HG02943 (cell line): Measurements from ENCODE around the gene THSD4.

Experiments
- ATAC-seq: cut with Tn5 transposase; IDR thresholded peaks from one replicate; pipeline ENCODE4 v1.9.1; 2021; ENCODE audit warnings: mild to moderate bottlenecking, low read depth, moderate library complexity; ENCODE audit not compliant: unreplicated experiment

The THSD4 gene

GRCh38 chr15:71278989-71279756, 163.9 kb downstream of the THSD4 start:
- ATAC-seq: no peak

GRCh38 chr15:71279757-71280141, 164.5 kb downstream of the THSD4 start:
- no peak for ATAC-seq

- ATAC-seq: no peak
Measured at GRCh38 chr15:71280206-71280605, 164.9 kb downstream of the THSD4 start.

DNA sequence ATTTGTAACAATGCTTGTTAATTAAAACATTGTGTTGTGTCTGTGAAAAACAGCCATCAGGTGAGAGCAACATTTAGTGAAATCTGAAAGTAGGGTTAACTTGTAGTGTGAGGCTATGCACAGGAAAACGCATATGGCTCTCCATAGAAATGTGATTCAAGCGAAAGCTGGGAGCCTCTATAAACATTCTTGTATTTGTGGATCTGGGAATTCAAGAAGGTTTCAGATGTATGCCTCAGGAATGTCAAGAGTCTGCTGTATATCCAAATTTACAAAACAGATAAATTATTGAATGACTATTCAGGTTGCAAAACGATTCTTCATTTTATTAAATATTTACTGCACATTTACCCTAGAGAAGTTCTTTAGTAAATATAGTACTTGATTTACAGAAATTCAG, 166.0 kb downstream of the THSD4 start:
- no peak for ATAC-seq

DNA sequence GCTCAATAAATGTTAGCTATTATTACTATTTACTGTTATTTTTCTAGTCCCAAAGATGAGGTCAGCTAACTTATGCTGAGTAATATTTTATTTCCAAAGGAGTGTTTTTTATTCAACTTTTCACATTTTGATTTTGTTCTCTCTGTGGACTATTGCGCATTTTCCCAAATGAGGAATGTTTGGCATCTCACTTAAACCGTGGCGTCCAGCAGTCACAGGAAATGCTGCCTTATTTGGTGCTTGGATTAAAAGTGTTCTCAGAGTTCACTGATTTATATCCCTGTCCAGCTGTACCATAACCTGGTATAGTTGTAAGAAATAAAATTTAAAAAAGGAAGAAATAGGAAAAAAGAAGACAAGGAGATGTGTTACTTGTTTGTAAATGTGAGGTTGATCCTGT, 166.8 kb downstream of the THSD4 start:
- ATAC-seq: no peak

GRCh38 chr15:71288348-71288955, 173.2 kb downstream of the THSD4 start:
- no peak for ATAC-seq

GRCh38 chr15:71290002-71290401, 174.7 kb downstream of the THSD4 start:
- ATAC-seq: no peak

DNA sequence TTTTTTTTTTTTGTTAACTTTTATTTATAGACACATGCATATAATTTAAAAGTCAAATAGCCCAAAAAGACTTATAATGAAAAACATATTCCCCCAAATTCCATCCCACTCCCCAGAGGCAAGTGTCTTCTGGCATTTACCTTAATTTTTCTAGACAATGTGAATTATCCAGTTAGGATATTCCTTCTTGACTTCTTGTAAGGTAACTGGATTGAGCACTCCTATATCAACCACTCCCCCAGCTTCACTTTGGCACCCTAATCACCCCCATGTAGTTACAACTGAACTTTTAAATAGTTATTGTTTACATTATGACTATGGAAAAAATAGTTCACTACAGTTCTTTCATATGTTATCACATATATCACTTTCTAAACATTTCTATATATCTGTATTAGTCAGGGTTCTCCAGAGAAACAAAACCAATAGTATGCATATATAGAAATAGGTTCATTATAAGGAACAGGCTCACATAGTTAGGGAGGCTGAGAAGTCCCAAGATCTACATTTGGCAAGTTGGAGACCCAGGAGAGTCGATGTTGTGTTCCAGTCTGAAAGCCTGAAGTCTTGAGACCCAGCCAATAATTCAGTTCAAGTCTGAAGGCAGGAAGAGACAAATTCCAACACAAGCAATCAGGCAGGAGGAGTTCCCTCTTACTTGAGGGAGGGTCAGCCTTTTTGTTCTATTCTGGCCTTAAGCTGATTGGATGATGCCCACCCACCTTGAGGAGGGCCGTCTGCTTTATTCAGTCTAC, 175.8 kb downstream of the THSD4 start:
- ATAC-seq: no peak

- no peak for ATAC-seq
Measured at GRCh38 chr15:71291723-71292122, 176.5 kb downstream of the THSD4 start.

- no peak for ATAC-seq
Measured at GRCh38 chr15:71293723-71294122, 178.5 kb downstream of the THSD4 start.

GRCh38 chr15:71294251-71294910, 179.1 kb downstream of the THSD4 start:
- no peak for ATAC-seq

GRCh38 chr15:71294911-71295602, 179.8 kb downstream of the THSD4 start:
- no peak for ATAC-seq

GRCh38 chr15:71295603-71296314, 180.5 kb downstream of the THSD4 start:
- no peak for ATAC-seq

GRCh38 chr15:71296315-71296679, 181.0 kb downstream of the THSD4 start:
- no peak for ATAC-seq

DNA sequence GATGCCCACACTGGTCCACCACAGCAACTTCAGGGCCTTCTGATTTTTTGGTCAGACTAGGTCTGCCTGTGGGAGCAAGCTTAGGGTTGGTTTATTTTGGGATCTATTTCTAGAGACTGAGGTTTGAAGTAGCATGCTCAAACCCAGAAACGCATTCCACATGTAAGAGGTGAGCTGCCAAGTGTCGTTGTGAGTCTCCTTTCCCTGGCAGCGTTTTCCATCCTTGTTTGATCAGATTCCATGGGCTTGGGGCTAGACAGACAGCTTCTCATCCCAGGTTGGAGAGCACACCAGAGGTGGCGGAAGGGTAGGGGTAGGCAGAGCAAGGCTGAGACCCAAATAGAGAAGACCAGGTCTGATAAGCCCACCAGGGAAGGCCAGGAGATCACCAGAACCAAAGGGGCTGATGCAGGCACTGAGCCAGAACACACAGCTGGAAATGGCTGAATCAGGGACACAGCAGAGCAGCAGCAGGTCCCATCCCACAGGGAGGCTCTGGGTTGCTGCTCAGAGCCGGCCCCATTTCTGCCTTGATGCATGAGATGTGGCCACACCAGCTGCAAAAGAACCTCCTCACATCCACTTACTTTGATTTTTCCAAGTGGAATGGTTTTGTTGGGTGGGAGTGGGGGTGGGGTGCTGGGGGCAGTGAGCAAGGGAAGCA, 186.8 kb downstream of the THSD4 start:
- ATAC-seq: no peak

DNA sequence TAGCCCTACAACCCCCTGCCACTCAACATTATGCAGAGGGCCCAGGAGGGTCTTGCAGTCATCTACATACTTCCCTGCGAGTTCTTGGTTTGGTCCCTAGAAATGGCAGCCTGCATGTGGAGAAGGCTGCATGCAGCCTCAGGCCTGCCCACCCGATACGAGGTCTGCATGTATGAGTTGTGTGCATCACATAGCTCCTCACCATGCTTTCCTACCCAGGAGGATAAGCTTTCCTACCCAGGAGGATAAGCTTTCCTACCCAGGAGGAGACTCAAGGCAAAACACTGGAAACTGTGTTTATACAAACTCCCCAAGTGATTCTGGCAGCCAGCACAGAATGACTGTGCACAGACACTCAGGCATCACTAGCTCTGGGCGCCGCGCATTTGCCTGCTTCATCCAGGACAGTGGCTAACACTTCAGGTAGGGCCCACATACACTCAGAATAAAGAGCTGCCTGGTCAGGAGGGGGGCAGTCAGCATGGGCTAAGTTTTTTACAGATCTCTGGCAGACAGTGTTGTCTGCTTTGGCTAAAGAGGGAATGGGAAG, 187.7 kb downstream of the THSD4 start:
- no peak for ATAC-seq

GRCh38 chr15:71303977-71304376, 188.7 kb downstream of the THSD4 start:
- ATAC-seq: no peak

GRCh38 chr15:71304681-71305080, 189.4 kb downstream of the THSD4 start:
- no peak for ATAC-seq

DNA sequence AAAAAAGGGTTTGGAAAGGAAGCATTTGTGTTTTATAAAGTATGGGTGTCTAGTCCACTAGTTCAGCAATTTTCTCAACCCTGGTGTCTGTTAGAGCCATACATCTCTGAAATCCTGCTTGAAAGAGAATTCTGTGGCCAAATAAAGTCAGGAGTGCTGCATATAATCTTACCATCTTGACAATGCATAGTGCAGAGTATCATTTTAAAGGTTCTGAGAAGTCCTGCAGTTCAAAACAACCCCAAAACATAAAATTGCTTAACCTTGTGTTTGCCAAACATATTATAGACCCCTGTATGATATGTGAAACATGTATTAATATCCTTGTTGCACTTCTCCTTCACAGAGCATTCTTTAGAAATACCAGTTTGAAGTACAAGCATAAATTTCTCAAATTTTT, 191.3 kb downstream of the THSD4 start:
- no peak for ATAC-seq
